Stimulated activated CD4-positive, alpha-beta T cell treated with anti-CD3 and anti-CD28 coated beads, Interleukin-4, amount 100 ng/mL, for 24 hours (primary cell): Measurements from ENCODE around the gene PLSCR3.

ENCODE experiments used
- DNase-seq: peaks from one replicate; pipeline ENCODE4 v3.0.0-alpha.2; 2020

Gene PLSCR3

DNA sequence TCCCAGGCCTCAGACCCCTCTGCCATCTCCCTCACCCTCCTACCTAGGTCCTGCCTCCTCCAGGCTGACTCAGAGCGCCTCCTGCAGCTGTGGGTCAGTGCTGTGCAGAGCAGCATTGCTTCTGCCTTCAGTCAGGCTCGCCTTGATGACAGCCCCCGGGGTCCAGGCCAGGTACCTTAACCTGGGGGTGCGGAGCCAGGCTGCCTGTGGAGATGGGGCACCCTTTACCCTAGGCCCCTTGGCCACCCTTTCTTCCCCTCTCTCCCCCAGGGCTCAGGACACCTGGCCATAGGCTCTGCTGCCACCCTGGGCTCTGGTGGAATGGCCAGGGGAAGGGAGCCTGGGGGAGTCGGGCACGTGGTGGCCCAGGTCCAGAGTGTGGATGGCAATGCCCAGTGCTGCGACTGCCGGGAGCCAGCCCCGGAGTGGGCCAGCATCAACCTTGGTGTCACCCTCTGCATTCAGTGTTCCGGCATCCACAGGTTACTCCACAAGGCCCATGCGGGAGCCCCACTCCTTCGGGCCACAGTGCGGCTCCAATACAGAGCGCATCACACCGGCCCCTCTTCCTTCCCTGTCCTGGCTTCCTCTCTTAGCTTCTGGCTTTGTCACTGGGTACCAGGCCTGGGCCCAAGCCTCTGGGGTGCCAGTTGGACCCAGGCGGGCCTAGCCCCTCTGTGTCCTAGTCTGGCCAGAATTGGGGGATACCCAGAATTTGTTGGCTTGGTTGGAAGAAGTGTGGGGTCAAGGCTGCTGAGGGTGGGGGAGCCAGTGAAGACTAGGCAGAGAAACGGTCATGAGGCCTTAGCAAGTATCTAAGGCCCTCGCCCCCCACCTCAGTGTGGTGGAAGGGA lies 47.3 kb downstream of the PLSCR3 start:
- DNase-seq, result no peak

DNA sequence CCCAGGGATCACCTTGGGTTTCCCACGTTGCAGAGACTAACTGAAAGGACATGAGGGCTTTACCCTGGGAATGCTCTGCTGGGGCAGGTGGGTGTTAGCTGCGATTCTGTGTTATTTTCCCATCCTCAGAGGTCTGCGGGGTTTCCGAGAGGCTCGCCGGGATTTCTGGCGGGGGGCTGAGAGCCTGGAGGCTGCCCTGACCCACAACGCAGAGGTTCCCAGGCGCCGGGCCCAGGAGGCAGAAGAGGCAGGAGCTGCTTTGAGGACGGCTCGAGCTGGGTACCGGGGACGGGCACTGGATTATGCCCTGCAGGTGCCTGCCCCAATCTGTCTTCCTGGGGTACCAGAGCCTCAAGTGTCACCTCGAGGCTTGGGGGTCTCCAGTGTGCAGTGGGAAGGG lies 51.1 kb downstream of the PLSCR3 start:
- no peak for DNase-seq

DNA sequence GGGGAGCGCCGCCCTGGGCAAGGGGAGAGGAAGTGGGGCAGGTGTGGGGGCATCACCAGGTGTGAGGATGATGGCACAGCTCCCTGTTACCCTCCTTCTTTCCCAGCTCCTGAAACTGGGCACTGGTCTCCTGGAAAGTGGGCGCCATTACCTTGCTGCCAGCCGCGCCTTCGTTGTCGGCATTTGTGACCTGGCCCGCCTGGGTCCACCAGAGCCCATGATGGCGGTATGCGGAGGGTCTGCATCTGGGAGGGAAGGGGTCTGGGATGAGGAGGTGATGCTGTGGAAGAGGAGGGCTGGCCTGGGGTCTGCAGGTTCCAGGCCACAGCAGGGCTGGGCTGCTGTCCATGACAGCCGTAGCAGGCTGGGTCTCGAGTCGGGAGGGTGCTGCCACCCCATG lies 52.5 kb downstream of the PLSCR3 start:
- DNase-seq, result no peak

DNA sequence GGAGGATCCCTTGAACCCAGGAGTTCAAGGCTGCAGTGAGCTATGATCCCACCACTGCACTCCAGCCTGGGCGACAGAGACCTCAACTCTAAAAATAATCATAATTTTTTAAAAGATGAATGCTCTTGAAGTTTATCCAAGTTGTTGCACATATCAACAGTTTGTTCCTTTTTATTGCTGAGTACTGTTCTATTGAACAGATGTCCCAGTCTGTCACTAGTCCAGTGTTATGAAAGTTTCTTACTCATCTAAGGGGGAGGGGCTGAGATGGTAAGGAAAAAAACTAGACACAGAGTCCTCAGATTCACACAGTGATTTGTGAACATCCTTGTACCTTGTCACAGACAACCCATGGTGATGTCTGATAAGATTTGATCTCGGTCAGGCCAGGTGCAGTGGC lies 54.1 kb downstream of the PLSCR3 start:
- no peak for DNase-seq
